ENCODE data around the gene PCDH12.

Gene PCDH12

DNA sequence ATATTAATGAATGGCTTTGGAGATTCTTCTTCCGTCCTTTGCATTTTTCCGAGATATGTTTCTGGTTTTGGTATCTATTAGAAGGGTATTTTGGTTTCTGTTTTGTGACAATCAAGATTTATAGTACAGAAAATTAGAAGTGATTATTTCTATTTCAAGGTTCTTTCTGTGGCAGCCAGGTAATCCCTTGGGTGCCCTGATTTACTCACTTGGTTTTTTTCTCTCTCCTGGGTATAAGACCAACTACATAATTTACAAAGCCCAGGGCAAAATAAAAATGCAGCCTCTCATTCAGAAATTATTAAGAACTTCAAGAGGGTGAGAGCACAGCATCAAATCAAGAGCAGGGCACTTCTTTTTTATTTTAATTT lies 8.9 kb upstream of the PCDH12 start:
- TF ChIP-seq, protein P1, sequence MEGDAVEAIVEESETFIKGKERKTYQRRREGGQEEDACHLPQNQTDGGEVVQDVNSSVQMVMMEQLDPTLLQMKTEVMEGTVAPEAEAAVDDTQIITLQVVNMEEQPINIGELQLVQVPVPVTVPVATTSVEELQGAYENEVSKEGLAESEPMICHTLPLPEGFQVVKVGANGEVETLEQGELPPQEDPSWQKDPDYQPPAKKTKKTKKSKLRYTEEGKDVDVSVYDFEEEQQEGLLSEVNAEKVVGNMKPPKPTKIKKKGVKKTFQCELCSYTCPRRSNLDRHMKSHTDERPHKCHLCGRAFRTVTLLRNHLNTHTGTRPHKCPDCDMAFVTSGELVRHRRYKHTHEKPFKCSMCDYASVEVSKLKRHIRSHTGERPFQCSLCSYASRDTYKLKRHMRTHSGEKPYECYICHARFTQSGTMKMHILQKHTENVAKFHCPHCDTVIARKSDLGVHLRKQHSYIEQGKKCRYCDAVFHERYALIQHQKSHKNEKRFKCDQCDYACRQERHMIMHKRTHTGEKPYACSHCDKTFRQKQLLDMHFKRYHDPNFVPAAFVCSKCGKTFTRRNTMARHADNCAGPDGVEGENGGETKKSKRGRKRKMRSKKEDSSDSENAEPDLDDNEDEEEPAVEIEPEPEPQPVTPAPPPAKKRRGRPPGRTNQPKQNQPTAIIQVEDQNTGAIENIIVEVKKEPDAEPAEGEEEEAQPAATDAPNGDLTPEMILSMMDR (IDR thresholded peaks at IDR 0.05; ENCODE audit: low read depth, low read length, poor library complexity, severe bottlenecking) = no peak
- TF ChIP-seq EZH2phosphoT487 (IDR thresholded peaks at IDR 0.05; ENCODE audit: borderline replicate concordance, low read length) = no peak
- peaks cover 30% of the 10 kb centered on the region for H3F3A ChIP-seq (ENCODE audit: control insufficient read depth, insufficient read depth)
- H4K20me1 ChIP-seq (ENCODE audit: control insufficient read depth, insufficient read depth, low read depth, low read length) = no peaks in the 10 kb centered on the region
- H3K27me3 ChIP-seq (ENCODE audit: control insufficient read depth, low read length) = no peaks in the 10 kb centered on the region
- peaks cover 42% of the 10 kb centered on the region for H3K4me1 ChIP-seq (ENCODE audit: control insufficient read depth, low read length)
- H3K9me2 ChIP-seq (replicated peaks; ENCODE audit: control insufficient read depth, low read length) = no peaks in the 10 kb centered on the region
- peaks cover 14% of the 10 kb centered on the region for H3K36me3 ChIP-seq (ENCODE audit: control insufficient read depth, low read length)
- H3K4me2 ChIP-seq (ENCODE audit: low read length) = no peak overlapping the region
- H3K4me3 ChIP-seq (ENCODE audit: low read length) = no peak overlapping the region
- H3K79me2 ChIP-seq (ENCODE audit: control insufficient read depth, low read length) = peaks cover 28% of the 10 kb centered on the region
- H3K9me3 ChIP-seq (ENCODE audit: control insufficient read depth, insufficient read depth, low read length) = no peaks in the 10 kb centered on the region
- no peak overlapping the region for H3K27ac ChIP-seq (ENCODE audit: low read depth, low read length)

DNA sequence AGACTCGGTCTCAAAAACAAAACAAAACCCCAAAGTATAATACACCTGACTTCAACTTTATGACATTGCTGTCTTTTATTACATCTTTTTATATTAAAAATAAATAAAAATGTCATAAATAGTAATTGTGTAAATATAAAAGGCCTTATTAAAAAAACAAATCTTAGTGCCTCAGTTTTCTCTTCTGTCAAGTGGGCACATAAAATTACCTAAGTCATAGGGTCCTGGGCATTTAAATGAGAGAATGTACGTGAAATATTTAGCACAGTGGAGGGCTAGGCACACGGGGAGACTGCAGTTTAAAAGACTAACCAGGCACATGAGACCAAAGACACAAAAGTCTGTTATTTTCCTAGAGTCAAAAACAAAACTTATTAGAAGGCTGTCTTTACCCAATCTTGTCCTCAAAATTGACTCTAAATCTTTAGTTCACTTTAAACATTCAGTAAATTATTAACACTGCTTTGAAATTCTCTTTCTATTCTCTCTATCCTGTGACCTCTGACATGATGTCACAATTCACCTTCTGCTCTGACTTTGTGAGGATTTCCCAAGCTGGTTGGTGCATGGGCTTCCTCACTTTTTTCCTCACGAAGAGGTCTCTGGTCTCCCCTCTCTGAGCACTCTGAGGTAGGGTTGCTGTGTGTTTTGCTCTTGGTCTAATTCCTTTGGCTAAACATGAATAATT lies 8.4 kb upstream of the PCDH12 start:
- Histone ChIP-seq H3K36me3 (ENCODE audit: control insufficient read depth, low read length) (peaks cover 14% of the 10 kb centered on the region), H3K9me2 (replicated peaks; ENCODE audit: control insufficient read depth, low read length) (no peaks in the 10 kb centered on the region), H3K27ac (ENCODE audit: low read depth, low read length) (no peak overlapping the region), H3K27me3 (ENCODE audit: control insufficient read depth, low read length) (no peaks in the 10 kb centered on the region), H3K9me3 (ENCODE audit: control insufficient read depth, insufficient read depth, low read length) (no peaks in the 10 kb centered on the region), H4K20me1 (ENCODE audit: control insufficient read depth, insufficient read depth, low read depth, low read length) (no peaks in the 10 kb centered on the region), H3K4me3 (ENCODE audit: low read length) (no peak overlapping the region), H3K4me2 (ENCODE audit: low read length) (no peak overlapping the region), H3K4me1 (ENCODE audit: control insufficient read depth, low read length) (peaks cover 44% of the 10 kb centered on the region), H3F3A (ENCODE audit: control insufficient read depth, insufficient read depth) (peaks cover 30% of the 10 kb centered on the region), H3K79me2 (ENCODE audit: control insufficient read depth, low read length) (peaks cover 25% of the 10 kb centered on the region)
- no peak for TF ChIP-seq EZH2phosphoT487 (IDR thresholded peaks at IDR 0.05; ENCODE audit: borderline replicate concordance, low read length)
- TF ChIP-seq, protein P1 (IDR thresholded peaks at IDR 0.05; ENCODE audit: low read depth, low read length, poor library complexity, severe bottlenecking) = no peak

DNA sequence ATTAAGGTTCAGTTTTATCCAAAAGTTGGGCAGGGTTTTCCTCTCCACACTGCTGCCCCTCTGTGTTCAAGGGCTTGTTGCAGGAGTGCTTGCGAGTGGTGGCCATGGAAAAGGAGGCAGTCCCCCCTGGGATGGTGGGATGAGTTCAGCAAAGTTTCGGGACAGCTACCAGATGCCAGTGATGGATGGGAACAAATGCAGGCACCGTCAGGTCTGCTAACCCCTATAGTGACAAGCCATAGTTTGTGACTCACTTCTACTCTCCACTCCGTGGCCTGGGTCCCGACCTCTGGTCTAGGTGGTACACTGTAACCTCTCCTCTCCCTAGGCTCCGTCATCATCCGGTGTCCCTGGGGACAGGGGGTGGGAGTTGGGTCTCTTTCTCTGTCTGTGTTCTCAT lies 7.1 kb upstream of the PCDH12 start:
- no peaks in the 10 kb centered on the region for H3K27me3 ChIP-seq (ENCODE audit: control insufficient read depth, low read length)
- no peaks in the 10 kb centered on the region for H4K20me1 ChIP-seq (ENCODE audit: control insufficient read depth, insufficient read depth, low read depth, low read length)
- no peaks in the 10 kb centered on the region for H3K9me2 ChIP-seq (replicated peaks; ENCODE audit: control insufficient read depth, low read length)
- TF ChIP-seq EZH2phosphoT487 (IDR thresholded peaks at IDR 0.05; ENCODE audit: borderline replicate concordance, low read length) = no peak
- TF ChIP-seq, protein P1 (IDR thresholded peaks at IDR 0.05; ENCODE audit: low read depth, low read length, poor library complexity, severe bottlenecking) = no peak
- H3K4me2 ChIP-seq (ENCODE audit: low read length) = no peak overlapping the region
- H3F3A ChIP-seq (ENCODE audit: control insufficient read depth, insufficient read depth) = peaks cover 23% of the 10 kb centered on the region
- H3K4me3 ChIP-seq (ENCODE audit: low read length) = no peak overlapping the region
- H3K36me3 ChIP-seq (ENCODE audit: control insufficient read depth, low read length) = peaks cover 8% of the 10 kb centered on the region
- H3K9me3 ChIP-seq (ENCODE audit: control insufficient read depth, insufficient read depth, low read length) = no peaks in the 10 kb centered on the region
- H3K27ac ChIP-seq (ENCODE audit: low read depth, low read length) = no peak overlapping the region
- peaks cover 11% of the 10 kb centered on the region for H3K79me2 ChIP-seq (ENCODE audit: control insufficient read depth, low read length)
- peaks cover 46% of the 10 kb centered on the region for H3K4me1 ChIP-seq (ENCODE audit: control insufficient read depth, low read length)
